ENCODE results near the gene IRF2BP2.

Gene IRF2BP2

GRCh38 chr1:234610666-234611224, 767 bp upstream of the IRF2BP2 start:
- Histone ChIP-seq H3K27ac (peak overlapping the region; percentile 100), H3K9me3 (ENCODE audit: control insufficient read depth, low read length) (no peaks in the 10 kb centered on the region), H3K27me3 (ENCODE audit: control insufficient read depth, insufficient read depth, low read length) (no peaks in the 10 kb centered on the region), H3K9ac (peak overlapping the region; percentile 72), H3K79me2 (peaks cover 13% of the 10 kb centered on the region), H2AFZ (peak overlapping the region; percentile 79), H3K36me3 (ENCODE audit: control insufficient read depth, insufficient read depth, low read length) (peaks cover 12% of the 10 kb centered on the region), H3K4me2 (ENCODE audit: low read length) (peak overlapping the region; percentile 100), H3K4me1 (peaks cover 20% of the 10 kb centered on the region), H3K4me3 (ENCODE audit: low read depth, low read length) (peak overlapping the region; percentile 99)
- TF ChIP-seq CTCF (IDR thresholded peaks at IDR 0.05) = no peak

GRCh38 chr1:234609691-234610042, 311 bp downstream of the IRF2BP2 start:
- Histone ChIP-seq H3K4me1 (peaks cover 20% of the 10 kb centered on the region), H3K9ac (no peak overlapping the region), H3K27me3 (ENCODE audit: control insufficient read depth, insufficient read depth, low read length) (no peaks in the 10 kb centered on the region), H3K27ac (peak overlapping the region; percentile 100), H3K4me3 (ENCODE audit: low read depth, low read length) (peak overlapping the region; percentile 99), H3K36me3 (ENCODE audit: control insufficient read depth, insufficient read depth, low read length) (peaks cover 16% of the 10 kb centered on the region), H3K4me2 (ENCODE audit: low read length) (no peak overlapping the region), H2AFZ (no peak overlapping the region), H3K79me2 (peaks cover 17% of the 10 kb centered on the region), H3K9me3 (ENCODE audit: control insufficient read depth, low read length) (no peaks in the 10 kb centered on the region)
- no peak for TF ChIP-seq CTCF (IDR thresholded peaks at IDR 0.05)

GRCh38 chr1:234608911-234609690, 877 bp downstream of the IRF2BP2 start:
- no peak for TF ChIP-seq CTCF (IDR thresholded peaks at IDR 0.05)
- H3K27ac ChIP-seq = peak overlapping the region; percentile 99
- H3K4me1 ChIP-seq = peaks cover 17% of the 10 kb centered on the region
- peak overlapping the region; percentile 91 for H3K4me3 ChIP-seq (ENCODE audit: low read depth, low read length)
- H3K79me2 ChIP-seq = peaks cover 18% of the 10 kb centered on the region
- peak overlapping the region; percentile 99 for H3K4me2 ChIP-seq (ENCODE audit: low read length)
- no peak overlapping the region for H3K9ac ChIP-seq
- H3K27me3 ChIP-seq (ENCODE audit: control insufficient read depth, insufficient read depth, low read length) = no peaks in the 10 kb centered on the region
- peaks cover 16% of the 10 kb centered on the region for H3K36me3 ChIP-seq (ENCODE audit: control insufficient read depth, insufficient read depth, low read length)
- H2AFZ ChIP-seq = no peak overlapping the region
- no peaks in the 10 kb centered on the region for H3K9me3 ChIP-seq (ENCODE audit: control insufficient read depth, low read length)

GRCh38 chr1:234608025-234608910, 1.7 kb downstream of the IRF2BP2 start:
- TF ChIP-seq CTCF (IDR thresholded peaks at IDR 0.05) = no peak
- peaks cover 18% of the 10 kb centered on the region for H3K79me2 ChIP-seq

More at GRCh38 chr1:234608025-234608910, 1.7 kb downstream of the IRF2BP2 start:
- H3K9me3 ChIP-seq (ENCODE audit: control insufficient read depth, low read length) = no peaks in the 10 kb centered on the region
- H3K4me2 ChIP-seq (ENCODE audit: low read length) = peak overlapping the region; percentile 99
- peak overlapping the region; percentile 91 for H3K9ac ChIP-seq
- no peak overlapping the region for H2AFZ ChIP-seq
- peak overlapping the region; percentile 91 for H3K4me3 ChIP-seq (ENCODE audit: low read depth, low read length)
- peaks cover 16% of the 10 kb centered on the region for H3K36me3 ChIP-seq (ENCODE audit: control insufficient read depth, insufficient read depth, low read length)
- no peaks in the 10 kb centered on the region for H3K27me3 ChIP-seq (ENCODE audit: control insufficient read depth, insufficient read depth, low read length)
- peak overlapping the region; percentile 99 for H3K27ac ChIP-seq
- H3K4me1 ChIP-seq = peaks cover 12% of the 10 kb centered on the region
